H1 (cell line): ENCODE results near the gene ANKS1B. TPM values are rescaled to one million over a fixed set of nuclear protein-coding genes. Genes with fewer than 3 reads are reported as not detected.

Experiments used
- MAFK ChIP-seq: IDR thresholded peaks from 2 replicates; pipeline ENCODE4 v1.6.1; 2012; ENCODE audit warnings: low read depth, mild to moderate bottlenecking, improper control_type of control experiment, low read length
- RNF2 ChIP-seq: fragments of 200-900, 300-1000 bp; sonication (generic); IDR thresholded peaks from 2 replicates; pipeline ENCODE4 v1.7.1; 2016; ENCODE audit warnings: borderline replicate concordance, low read depth, mild to moderate bottlenecking, antibody characterized with exemption, low read length; ENCODE audit not compliant: poor library complexity, severe bottlenecking; ENCODE audit errors: missing control alignments
- polyA plus RNA-seq, 7 experiments: library from polyadenylated mRNA; depleted of rRNA in 3 of 7; stranded (reverse) in 5 of 7; unstranded in 2 of 7; fragments of >200 nt in 5 of 7; fragments of 200-250 nt in 2 of 7; gene quantifications; 1 replicate in 5 of 7; 2 replicates in 1 of 7; 4 replicates in 1 of 7; pipeline versions ENCODE4 v1.2.1 to v1.2.3, GENCODE V29; 2011 to 2013; ENCODE audit warnings: missing spikeins in 2 of 7, mixed read lengths in 2 of 7
- total RNA-seq: library from RNA; stranded (reverse); fragmentation: NEBNext Ultra II Directional; extraction: Animal tissue kit (Norgen Biotek cat#: 25700); gene quantifications from 2 replicates; pipeline ENCODE4 v1.2.1, GENCODE V29; 2021

ANKS1B gene
- total and polyA plus RNA-seq, 2 of the 8 experiments (the other 6 are each of a cell fraction or from before 2014, with no cell fraction given), result 2.7 to 6.1 TPM

DNA sequence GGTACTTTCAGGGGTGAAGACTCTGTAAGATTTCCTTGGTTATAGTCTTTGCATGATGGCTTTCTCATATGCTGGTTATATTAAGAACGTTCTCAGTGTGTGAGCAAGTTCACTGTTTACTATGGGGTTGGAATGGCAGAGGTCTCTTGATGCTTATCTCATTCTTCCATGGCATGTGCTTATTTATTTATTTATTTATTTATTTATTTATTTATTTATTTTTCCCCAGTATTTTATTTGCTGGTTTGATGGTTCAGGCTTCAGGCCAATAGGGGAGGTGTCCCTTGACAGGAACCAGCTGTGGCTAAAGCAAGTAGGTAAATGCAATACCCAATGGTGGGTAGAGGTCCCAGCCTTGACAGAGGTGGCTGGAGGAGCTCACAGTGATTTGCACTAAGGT lies 498.5 kb downstream of the ANKS1B start (continued):
- TF ChIP-seq RNF2 (no peak), MAFK (no peak)
